GM19395 (cell line): ENCODE measurements around the gene TECPR1.

Source experiments
- ATAC-seq: cut with Tn5 transposase; IDR thresholded peaks from one replicate; pipeline ENCODE4 v1.9.1; 2021; ENCODE audit warnings: mild to moderate bottlenecking, moderate library complexity; ENCODE audit not compliant: unreplicated experiment

TECPR1 gene

DNA sequence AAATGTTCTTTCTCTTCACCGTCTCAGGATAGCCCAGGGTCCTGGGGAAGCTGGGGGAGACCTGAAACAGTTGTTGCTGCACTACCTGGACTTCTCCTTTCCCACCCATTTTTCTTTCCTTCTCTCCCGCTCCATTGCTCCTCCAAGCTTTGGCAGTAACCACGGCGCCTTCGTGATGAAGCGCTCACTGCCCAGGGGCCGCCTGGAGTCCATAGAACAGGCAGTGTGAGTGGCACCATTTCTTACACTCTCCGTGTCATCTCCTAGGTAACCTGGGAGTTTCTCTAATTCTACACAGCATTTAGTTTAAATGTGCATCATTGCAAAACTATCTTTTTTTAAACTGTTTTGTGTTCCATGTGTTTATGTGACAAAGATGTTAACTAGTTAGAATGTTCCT is 81.1 kb downstream of the TECPR1 start:
- ATAC-seq = no peak

DNA sequence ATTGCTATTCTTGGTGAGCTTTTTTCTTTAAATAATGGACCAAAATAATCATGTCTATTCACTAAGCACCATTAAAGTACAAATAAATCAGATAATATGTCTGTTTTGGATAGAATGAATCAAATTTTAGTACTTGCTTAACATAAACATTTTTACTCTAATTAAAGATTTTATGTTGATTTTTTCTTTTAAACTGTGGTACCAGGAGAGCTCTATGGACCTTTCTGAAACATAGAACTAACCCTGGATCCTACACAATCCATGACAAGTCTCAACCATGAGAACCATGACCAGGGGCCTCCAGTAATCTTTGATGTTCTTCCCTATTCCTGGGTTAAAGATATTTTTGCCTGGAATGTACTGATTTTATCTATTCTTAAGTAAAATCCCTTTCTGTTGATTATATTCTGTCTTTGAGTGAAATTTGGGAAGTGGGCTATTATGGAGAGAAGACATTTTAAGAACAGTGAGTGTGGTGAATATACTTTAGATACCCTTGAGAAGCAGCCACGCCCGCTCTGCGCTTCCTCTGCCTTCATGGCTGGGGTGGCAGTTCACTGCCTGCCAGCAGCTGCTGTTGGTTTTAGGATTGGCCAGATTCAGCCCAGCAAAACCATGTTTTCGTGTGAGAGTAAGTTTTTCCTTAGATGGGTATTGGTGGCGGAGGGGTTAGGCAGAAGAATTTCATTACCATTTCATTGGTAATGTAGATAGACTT is 83.0 kb downstream of the TECPR1 start:
- ATAC-seq = peak; percentile 13

DNA sequence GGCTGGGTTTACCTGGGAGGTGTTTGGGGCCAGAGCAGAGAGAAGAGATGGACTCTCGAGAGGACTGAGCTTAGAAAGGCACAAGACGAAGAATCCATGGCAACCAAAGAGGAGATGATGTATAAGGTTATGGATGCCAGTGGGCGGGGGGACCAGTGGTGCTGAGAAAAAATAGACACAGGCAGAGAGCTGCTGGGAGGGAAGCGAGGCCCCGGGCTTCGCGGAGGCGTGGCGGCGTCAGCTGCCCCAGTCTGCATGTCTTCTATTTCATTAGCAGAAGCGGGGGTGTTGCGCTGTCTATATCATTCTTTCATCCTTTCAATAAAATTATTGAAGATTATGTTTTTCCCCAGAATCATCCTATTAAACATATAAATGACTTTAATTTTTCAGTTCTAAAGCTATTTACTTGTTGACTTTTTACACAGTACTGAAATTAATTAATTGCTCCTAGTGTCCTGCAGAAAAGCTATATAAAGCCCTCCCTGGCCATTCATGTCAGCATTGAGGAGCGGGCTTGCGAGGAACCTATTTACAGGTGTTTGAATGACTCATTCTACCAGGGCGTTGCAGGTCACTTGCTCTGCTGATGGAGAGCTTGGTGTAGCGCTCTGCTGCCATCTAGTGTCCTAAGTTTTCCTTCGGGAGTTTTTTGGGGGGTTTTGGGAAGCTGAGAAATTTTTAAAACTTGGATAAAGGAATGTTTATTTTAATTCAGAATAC is 83.7 kb downstream of the TECPR1 start:
- peak; percentile 79 for ATAC-seq

DNA sequence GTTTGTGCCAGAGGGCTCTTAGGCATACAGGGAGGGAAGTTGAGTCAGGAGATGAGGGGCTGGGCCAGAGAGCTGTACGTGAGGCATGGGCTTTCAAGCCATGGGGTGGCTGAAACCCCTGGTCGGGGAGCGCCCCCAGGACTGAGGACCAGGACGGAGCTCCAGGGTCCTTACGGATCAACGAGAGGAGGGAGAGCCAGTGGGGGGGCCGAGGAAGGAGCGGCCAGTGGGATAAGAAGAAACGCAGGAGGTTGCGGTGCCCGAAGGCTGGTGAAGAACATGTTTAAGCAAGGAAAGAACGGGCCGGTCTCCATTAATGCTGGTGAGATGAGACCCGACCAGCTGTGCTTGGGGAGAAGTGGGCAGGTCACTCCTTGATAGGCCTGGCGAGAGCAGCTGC is 84.4 kb downstream of the TECPR1 start:
- no peak for ATAC-seq

DNA sequence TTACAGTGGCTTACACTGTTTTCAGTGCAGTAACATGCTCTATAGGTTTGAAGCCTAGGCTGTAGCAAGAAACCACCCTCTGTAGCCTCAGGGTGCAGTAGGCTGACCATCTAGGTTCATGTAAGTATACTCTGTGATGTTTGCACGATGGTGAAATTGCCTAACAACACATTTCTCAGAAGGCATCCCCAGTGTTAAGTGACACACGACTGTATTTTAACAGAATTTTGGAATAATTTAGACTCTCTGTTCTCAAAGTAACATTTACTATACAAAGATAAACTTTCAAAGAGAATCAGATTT is 85.4 kb downstream of the TECPR1 start:
- no peak for ATAC-seq

DNA sequence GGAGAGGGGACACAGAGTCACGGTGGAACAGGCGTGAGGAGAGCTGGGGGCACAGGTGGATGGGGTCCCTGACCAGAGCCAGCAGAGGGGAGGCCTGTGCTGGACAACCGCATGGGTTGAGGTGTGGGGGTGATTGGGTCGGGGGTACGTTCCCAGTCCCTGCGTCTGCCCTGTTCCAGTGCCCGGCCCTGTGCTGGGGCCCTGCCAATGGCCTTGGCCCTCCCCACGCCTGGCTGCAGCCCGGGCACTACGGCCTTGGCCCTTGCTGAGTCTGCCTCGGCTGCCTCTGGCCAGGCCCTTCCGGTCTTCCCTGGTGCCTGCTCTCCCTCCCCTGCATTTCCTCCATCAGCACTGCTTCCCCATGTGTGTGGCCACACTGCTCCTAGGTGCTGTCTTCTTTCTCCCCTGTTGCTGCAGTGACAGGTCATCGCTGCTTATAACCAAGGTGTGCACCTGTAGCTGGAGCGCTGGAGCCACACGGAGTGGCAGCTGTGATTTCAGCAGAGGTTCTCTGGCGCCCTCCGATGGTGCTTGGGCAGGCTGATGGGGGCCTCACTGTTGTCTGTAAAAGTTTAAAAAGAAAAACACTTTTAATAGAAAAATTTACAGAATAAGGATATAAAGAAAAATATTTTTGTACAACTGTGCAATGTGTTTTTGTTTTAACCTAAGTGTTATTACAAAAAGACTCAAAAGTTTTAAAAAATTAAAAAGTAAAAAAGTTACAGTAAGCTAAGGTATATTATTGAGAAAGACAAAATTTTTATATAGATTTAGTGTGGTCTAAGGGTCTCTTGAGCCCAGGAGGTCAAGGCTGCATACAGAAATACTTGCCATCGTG is 86.0 kb downstream of the TECPR1 start:
- ATAC-seq = peak; percentile 72
